Measurements from ENCODE around the gene HPSE2.
A peak's percentile ranks its signal among the peaks of the same experiment; 100 is the strongest.

GRCh38 chr10:99276848-99277486, 41.3 kb upstream of the HPSE2 start:
- TF ChIP-seq CTCF (conservative IDR thresholded peaks at IDR 0.05): peak; percentile 62
- TF ChIP-seq EZH2 (IDR thresholded peaks at IDR 0.05; ENCODE audit: low read depth): no peak

Data from PC-9 (cell line).